CD1c-positive myeloid dendritic cell (primary cell): ENCODE measurements around the gene SULT4A1.
A peak's percentile ranks its signal among the peaks of the same experiment; 100 is the strongest.
"Not testable (repeated sequence)": the region's sequence is repeated elsewhere in the genome, so short reads cannot be mapped to it uniquely, and the experiment has no call there.

ENCODE experiments used
- DNase-seq: peaks from one replicate; pipeline ENCODE4 v3.0.0-alpha.2; 2016; ENCODE audit errors: extremely low spot score

SULT4A1 gene, protein sequence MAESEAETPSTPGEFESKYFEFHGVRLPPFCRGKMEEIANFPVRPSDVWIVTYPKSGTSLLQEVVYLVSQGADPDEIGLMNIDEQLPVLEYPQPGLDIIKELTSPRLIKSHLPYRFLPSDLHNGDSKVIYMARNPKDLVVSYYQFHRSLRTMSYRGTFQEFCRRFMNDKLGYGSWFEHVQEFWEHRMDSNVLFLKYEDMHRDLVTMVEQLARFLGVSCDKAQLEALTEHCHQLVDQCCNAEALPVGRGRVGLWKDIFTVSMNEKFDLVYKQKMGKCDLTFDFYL

DNA sequence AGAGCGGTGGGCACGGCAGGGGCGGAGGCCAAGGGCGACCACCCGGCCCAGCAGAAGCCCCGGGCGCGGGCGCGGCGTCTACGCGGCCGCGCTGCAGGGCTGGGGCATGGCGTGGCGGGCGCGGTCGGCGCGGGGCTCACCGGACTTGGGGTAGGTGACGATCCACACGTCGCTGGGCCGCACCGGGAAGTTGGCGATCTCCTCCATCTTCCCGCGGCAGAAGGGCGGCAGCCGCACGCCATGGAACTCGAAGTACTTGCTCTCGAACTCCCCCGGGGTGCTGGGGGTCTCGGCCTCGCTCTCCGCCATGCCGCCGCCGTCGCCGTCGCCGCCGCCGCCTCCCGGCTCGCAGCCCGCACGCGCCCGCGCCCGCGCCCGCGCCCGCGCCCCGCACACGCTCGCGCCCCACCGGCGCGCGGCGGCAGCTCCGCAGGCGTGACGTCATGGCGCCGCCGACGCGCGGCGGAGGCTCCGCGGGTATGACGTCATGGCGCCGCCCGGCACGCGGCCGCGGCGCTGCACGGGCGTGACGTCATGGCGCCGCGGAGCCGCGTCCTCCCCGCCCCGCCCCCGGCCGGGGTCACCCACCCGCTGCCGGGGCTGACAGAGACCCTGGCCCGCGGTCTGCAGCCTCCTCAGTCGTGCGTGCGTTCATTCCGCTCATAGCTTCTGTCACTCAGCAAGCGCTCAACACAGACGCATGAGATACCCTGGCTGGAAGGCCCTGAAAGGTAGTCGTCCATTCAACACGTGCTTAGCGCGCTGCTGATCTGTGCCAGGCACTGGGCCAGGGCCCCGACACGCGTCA is at the start of gene SULT4A1:
TSS of gene SULT4A1 (minus strand) at position 440 of the 808 bp plus-strand sequence. CDS start at position 309, 131 bp downstream.
- no peak for DNase-seq

DNA sequence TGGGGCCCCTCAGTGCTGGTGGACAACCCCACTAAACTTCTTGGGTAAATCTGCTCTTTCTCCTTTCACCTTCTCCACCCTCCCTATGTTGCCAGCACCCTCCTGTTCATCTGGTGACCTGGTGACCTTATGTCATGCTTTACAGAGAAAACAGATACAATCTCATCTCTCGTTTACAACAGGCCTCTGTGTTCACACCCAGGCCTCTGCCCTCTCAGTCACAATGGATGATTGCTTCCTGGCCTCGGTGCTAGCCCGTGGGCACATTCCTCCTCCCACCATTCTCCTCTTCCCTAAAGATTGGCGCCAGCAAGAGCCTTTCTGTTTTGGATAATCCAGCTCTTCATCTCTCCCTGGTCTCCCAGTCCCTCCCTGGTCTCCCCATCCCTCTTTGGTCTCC is 49.0 kb upstream of the SULT4A1 start:
- no peak for DNase-seq

DNA sequence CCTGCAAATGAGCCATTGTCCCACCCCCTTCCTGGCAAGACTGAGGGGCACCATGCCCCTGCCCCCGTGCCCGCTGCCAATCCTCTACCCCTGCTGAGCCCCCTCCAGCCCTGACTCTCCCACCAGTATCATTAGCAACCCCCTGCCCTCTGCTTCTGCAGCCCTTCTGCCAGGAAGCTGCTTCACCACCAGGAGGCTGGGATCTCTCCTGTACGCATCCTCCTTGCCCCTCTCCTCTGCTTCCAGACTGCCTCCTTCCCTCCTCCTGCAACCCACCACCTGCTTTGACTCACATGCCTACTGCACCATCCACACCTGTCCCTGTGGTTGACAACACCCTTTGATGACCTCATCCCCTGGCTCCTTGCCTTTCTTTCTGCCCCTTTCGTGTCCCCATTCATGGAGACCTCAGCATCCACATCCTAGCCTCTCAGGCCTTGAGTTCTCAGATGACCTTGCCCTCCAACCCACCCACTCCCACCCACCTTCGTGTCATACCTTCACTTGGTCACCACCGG is 47.9 kb upstream of the SULT4A1 start:
- no peak for DNase-seq

DNA sequence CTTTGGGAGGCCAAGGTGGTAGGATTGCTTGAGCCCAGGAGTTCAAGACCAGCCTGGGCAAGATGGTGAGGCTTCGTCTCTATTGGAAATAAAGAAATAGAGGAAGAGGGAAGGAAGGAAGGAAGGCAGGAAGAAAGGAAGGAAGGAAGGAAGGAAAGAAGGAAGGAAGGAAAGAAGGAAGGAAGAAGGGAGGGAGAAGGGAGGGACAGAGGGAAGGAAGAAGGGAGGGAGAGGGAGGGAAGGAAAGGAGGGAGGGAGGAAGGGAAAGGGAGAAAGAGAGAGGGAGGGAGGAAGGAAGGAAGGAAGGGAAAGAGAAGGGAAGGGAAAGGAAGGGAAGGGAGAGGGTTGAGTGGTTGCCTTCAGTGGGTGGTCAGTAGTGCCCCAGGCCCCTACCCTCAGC is 47.4 kb upstream of the SULT4A1 start:
- DNase-seq: no peak

DNA sequence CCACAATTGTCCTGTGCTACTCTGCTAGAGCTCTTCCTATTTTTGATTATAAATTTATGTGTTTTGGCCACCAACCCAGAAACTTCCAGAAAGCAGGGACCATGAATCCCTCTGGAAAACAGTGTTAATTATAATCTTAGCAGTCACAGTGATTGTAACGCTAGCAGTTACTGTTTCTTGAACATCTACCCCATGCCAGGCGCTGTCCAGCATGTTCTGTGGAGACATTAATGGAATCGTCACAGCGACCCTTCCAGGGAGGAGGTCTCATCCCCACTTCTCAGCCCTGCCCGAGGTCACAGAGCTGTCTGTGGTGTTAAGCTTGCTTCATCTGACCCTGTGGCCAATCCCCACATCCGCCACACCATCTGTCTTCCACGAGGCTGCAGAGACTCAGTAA is 43.4 kb upstream of the SULT4A1 start:
- no peak for DNase-seq

DNA sequence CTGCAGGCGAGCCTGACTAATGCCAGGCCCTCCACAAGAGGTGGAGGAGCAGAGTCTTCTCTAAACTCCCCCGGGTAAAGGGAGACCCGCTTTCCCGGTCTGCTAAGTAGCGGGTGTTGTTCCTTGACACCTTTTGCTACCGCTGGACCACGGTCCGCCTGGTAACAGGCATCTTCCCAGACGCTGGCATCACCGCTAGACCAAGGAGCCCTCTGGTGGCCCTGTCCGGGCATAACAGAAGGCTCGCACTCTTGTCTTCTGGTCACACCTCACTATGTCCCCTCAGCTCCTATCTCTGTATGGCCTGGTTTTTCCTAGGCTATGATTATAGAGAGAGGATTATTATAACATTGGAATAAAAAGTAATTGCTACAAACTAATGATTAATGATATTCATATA is 42.1 kb upstream of the SULT4A1 start:
- DNase-seq: not testable (repeated sequence)

DNA sequence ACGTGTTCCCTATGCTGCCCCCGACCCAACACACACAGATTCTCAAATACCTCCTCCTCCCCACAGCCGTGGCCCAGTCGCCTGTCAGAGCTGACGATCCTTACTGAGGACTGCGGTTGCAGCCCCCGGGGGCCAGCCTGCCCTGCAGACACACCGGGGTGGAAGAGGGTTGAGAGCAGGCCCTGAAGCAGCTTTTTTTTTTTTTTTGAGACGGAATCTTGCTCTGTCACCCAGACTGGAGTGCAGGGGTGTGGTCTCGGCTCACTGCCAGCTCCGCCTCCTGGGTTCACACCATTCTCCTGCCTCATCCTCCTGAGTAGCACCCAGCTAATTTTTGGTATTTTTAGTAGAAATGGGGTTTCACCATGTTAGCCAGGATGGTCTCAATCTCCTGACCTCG is 40.7 kb upstream of the SULT4A1 start:
- not testable (repeated sequence) for DNase-seq

DNA sequence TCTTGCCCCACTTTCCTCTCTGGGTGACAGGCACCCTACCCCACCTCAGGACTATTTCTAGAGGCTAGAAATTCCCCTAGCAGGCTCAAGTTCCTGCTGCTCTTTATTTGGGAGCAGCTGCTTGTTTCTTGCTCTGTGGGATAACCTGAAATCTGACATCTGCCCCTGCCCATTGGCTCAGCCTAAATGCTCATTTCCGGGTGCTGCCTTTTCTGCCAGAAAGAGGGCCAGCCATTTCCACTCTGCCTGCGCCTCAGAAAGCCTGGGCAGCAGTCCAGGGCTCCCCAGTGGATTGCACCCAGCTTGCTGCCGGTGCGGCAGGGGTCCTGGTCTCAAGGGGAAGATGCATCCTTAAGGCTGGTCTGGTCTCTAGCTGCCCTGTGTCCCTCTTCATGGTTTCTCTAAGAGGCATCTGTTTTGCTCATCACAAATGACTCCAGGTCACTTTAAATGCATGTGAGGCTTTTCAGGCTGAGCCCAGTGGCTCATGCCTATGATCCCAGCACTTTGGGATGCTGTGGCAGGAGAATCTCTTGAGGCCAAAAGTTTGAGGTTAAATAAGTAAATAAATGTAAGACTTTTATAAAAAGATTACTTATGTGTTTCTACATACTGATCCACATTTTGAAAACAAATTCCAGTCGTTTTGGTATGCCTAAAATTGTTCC is 39.8 kb upstream of the SULT4A1 start:
- DNase-seq: no peak

DNA sequence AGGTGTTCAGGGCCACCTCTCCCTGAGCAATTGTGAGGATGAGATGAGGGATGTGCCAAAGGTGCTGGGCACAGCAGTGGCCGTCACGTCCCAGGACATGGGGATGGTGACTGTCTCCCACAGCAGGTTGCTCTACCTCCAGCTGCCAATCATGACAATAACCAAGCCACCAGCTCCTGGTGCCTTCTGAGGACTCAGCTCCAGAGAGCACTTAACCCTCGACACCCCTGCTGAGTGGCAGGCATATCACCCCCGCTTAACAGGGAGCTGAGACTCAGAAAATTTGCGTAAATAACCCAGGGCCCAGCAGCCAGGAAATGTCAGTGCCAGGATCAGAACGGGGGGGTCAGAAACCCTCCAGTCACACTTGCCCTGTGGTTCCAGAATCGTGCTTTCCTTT is 37.9 kb upstream of the SULT4A1 start:
- DNase-seq: no peak

DNA sequence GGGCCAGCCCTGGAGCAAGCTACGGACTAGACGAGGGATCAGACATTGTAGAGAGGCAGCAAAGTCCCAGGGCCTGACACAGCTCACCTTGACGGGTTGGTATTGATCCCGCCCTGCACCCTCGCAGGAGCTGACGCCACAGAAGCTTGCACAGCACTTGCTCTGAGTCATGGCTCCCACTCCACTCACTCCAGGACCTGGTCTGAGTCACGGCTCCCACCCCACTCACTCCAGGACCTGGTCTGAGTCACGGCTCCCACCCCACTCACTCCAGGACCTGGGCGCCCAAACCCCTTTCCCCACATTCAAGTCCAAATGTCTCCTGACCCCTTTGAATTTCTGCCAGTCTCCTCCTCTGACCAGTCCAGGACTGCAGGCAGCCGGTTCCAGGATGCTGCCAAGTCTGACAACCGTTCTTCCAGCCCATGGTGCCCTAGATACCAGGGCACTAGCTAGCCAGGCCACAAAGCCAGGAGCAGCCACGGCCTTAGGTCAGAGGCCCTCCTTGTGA is 35.5 kb upstream of the SULT4A1 start:
- DNase-seq: no peak

DNA sequence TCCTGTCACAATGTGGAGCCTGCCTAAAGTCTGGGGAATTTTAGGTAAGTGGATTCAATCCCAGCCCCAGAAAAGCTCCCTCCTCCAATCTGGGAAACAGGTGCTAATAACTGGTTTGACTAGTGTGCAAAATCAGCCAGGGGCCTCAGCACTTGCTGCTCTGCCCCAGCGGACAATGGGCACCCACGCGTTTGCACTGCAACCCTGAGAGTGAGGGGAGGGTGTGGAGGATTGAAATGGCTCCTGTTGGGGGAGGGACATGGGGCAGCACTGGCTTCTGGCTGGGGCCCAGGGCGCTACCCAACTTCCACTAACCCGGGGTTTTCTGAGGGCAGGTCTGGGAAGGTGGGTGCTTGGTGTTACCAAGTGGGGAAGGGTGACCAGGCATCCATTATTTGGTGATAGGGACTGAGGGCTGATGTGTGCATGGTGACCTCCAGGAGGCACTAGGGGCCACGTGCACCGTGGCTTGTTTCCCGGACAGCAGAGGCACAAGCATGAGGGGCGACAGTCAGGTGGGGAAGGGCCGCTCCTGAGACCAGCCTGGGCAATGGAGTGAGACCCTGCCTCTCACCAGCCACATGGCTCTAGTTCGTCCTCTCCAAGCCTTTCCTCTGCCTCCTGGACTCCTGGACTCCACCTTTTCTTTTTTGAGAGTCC is 33.8 kb upstream of the SULT4A1 start:
- no peak for DNase-seq

DNA sequence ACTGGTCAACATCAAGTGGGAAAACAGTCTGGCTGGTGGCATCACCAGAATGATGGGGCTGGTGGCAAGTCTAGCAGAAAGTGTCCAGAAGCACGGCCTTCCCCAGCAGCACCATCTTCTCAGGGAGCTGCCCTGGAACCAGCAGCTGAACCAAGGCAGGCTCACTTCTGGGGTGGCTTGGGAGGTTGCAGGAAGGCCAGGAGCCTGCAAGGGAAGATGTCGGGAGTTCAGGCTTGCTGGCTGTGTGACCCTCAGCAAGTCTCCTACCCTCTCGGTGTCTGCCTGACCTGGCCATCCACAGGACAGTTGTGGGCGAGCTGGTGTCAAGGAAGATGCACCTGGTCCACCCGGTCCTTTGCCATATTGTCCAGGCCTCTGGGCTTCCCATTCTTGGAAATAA is 31.8 kb upstream of the SULT4A1 start:
- DNase-seq: no peak

DNA sequence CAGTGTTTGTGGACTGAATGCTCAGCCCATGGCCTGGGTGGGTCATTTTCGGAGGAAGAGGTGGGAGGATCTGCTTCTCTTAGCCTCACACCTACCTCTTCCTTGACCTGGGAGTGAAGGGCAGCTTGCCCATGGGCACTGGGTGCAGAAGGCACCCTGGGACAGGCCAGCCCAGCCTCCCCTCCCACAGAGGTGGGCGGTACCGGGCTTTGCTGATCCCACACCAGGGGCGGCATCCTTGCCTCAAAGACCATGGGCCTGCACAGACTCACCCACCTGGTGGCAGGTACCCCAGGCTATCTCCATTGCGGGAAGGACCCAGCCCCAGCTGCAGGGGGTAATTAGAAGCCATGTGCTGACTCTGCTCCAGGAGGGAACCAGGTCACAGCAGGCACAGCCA is 31.0 kb upstream of the SULT4A1 start:
- DNase-seq: no peak

DNA sequence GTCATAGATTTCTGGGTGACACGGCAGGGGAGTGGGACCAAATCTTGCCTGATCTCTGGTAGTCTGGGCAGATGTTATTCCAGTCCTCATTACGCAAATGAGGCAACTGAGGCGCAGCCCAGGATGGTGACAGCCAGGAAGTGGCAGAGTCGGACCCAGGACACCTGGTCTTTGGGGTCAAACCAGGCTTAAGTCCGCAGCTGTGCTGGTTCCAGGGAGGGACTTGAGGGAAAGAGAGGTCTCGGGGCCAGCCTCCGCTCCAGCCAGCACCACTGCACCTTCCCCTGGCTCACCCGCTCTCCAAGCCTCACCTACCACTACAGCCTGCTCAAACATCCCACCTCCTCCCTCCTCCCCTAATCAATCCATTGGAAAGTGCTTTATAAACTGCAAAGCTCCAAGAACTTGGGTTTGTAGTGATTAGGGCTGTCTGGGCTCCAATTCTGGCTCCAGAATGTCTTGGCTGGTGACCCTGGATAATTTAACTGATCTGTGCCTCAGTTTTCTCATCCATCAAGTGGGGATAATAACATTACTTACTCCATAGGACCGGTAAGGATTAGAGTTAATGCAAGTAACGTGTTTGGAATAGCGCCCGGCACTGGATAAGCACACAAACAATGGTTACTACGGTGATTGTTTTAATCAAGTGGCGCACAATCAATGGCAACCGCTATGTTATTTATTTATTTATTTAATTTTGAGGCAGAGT is 30.0 kb upstream of the SULT4A1 start:
- no peak for DNase-seq

DNA sequence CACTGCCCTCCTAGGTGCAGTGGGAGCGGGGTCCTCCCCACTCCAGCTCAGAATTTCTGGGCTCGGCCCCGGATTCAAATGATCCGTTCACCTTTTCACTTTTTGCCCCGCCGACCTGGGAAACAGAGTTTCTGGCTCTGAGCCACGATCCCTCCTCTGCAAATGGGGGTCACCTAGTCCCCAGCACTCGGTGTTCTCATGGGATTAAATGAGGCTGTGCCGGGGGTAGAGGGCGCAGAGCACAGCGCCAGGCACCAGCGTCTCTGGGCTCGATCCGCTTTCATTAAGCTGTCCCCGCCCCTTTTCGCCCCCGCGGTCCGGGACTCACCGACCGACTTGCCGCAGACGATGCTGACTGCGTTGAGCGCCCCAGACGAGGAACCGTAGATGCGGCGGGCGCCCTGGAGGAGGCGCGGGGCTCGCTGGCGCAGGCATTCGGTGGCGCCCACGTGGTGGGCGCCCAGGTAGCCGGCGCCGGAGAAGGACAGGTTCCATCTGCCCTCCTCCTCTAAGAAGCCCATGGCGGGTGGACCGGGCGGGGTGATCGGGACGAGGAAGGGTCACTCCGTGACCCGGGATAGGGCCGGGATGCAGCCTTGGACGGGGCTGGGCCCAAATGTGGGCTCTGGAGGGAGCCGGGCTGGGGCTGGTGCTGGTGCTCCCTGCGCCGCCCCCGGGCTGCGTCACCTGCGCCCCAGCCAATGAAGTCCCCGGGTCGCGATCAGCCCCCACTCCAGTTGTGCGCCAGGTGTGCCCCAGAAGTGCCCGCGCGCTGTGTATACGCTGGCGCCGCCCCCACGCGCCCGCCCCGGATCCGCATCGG is 29.3 kb upstream of the SULT4A1 start, which contains the start of gene PNPLA5:
TSS of gene PNPLA5 (minus strand) at position 654 of the 823 bp plus-strand sequence. CDS start at position 521, 133 bp downstream.
- DNase-seq: peak; percentile 39

DNA sequence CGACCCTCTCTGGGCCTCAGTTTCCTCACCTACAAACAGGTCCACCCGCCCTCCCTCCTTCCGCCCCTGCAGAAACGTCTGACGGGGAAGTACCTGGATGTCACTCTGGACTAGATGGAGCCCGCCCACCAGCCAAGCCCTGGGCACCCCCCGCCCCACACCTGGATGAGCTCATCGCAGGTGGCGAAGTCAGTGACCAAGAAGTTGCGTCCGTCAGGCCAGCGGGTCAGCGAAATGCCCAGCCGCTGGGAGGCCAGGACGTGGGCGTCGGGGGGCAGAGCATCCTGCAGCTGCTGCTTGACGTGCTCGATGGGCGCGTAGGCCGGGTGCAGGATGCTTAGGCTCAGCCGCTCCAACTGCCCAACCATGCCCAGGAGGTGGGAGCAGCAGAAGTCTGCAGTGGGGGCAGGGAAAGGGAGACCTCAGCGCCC is 28.6 kb upstream of the SULT4A1 start:
- no peak for DNase-seq

DNA sequence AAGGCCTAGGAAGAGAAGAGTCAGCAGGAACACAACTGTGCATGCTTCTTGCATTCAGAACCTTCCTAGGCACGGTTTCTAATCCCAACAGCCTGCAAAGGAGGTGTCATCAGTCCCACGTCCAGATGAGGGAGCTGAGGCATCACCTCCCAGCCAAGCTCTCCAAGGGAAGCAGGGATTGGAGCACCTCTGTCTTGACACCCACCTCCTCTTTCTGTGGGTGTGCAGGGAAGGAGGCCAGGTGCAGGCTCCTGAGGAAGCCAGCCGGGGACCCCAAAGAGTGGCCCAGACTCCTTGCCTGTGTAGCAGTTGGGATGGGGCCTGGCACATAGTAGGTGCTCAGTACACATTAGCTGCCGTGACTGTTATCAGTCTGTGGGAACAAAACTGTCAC is 27.5 kb upstream of the SULT4A1 start:
- no peak for DNase-seq

DNA sequence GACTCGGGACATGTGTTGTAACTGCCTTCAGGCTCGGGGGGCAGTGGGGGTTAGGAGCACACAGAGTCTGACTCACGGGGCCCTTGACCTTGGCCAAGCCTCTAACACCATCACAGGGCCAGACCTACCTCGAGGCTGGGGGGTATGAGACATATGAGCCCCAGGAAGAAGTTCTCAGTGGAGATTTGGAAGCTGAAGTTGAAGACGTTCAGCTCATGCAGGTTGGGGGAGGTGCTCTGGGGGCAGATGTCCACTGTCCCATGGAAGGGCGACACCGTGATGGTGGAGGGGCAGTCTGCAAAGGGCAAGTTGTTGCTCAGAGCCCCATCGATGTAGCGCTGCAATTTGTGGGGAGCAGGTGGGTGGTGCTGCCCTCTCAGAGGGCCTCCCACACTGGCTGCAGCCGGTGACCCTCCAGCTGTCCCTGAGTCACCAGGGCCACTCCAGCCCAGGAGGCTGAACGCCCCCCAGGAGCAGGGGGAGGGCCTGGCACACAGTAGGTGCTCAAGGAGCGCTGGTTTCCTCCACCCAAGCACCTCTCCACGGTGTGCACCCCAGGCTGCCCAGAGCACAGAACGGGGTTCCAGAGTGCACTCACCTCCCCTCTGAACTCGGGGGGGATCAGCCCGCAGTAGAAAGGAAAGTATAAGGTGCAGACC is 27.0 kb upstream of the SULT4A1 start:
- DNase-seq: no peak

DNA sequence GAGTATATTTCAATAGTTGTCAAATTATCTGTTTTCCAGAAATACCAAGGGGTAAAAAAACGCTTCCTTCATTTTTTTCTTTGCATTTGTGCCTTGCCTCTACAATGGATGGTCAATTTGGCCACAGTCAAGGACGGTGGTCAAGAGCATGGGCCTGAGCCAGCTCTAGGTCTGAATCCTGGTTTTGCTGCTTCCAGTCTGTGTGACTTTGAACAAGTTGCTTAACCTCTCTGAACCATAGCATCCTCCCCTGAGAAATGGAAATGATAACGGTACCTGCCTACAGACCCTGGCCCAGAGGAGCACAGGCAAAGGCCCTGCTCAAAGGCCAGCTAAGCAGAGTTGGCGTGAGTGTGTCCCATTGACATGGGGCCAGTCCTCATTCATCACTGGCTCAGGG is 26.4 kb upstream of the SULT4A1 start:
- no peak for DNase-seq

DNA sequence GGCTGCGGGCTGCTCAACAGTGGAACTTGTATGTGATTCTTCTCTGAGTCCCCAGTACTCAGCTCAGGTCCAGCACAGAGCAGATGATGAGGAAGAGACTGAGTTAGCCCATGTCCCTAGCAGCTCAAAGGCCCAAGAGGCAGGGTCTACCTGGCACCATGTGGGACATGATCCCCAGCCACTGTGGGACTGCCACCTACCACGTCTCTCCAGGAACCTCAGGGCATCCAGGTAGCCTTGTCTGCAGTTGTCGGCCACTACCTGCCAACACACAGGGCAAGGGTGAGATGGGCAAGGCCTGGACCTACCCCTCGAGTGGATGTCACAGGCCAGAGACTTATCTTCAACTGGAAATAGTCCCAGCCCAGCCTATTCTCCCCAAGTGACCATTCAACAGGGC is 25.1 kb upstream of the SULT4A1 start:
- DNase-seq: no peak
